WI38 (cell line): ENCODE data around the gene DHCR7.

Experiments
- H3K4me3 ChIP-seq: 2 replicates; pipeline ENCODE4 v1.5.1; 2011; ENCODE audit warnings: low read depth, mild to moderate bottlenecking, control low read depth, low read length
- TF ChIP-seq, protein P1 (sequence below): IDR thresholded peaks from 2 replicates; pipeline ENCODE4 v1.5.1; 2012; ENCODE audit warnings: low read depth, mild to moderate bottlenecking, control low read depth, low read length

Gene DHCR7

GRCh38 chr11:71490044-71490730 is 42.0 kb upstream of the DHCR7 start:
- TF ChIP-seq, protein P1, sequence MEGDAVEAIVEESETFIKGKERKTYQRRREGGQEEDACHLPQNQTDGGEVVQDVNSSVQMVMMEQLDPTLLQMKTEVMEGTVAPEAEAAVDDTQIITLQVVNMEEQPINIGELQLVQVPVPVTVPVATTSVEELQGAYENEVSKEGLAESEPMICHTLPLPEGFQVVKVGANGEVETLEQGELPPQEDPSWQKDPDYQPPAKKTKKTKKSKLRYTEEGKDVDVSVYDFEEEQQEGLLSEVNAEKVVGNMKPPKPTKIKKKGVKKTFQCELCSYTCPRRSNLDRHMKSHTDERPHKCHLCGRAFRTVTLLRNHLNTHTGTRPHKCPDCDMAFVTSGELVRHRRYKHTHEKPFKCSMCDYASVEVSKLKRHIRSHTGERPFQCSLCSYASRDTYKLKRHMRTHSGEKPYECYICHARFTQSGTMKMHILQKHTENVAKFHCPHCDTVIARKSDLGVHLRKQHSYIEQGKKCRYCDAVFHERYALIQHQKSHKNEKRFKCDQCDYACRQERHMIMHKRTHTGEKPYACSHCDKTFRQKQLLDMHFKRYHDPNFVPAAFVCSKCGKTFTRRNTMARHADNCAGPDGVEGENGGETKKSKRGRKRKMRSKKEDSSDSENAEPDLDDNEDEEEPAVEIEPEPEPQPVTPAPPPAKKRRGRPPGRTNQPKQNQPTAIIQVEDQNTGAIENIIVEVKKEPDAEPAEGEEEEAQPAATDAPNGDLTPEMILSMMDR: no peak

GRCh38 chr11:71489311-71490043 is 41.3 kb upstream of the DHCR7 start:
- TF ChIP-seq, protein P1: no peak
- H3K4me3 ChIP-seq: no peak overlapping the region

More at GRCh38 chr11:71490044-71490730, 42.0 kb upstream of the DHCR7 start:
- H3K4me3 ChIP-seq: no peak overlapping the region

- no peak overlapping the region for H3K4me3 ChIP-seq
- TF ChIP-seq, protein P1: no peak
These were observed 40.6 kb upstream of the DHCR7 start for GRCh38 chr11:71488681-71489270.

- TF ChIP-seq, protein P1: no peak
- no peak overlapping the region for H3K4me3 ChIP-seq
These were observed 38.1 kb upstream of the DHCR7 start for GRCh38 chr11:71486320-71486719.

GRCh38 chr11:71485466-71485865 is 37.3 kb upstream of the DHCR7 start:
- TF ChIP-seq, protein P1: no peak
- no peak overlapping the region for H3K4me3 ChIP-seq

GRCh38 chr11:71485063-71485399 is 36.8 kb upstream of the DHCR7 start:
- TF ChIP-seq, protein P1: no peak

More at GRCh38 chr11:71485063-71485399, 36.8 kb upstream of the DHCR7 start:
- H3K4me3 ChIP-seq: no peak overlapping the region
